GM23338 (cell line): ENCODE measurements around the gene KCNB1. TPM values are rescaled to one million over a fixed set of nuclear protein-coding genes. Genes with fewer than 3 reads are reported as not detected.

ENCODE experiments used
- ATAC-seq: fragments of 200-7000 bp; cut with Tn5 transposase; 3 replicates; pipeline ENCODE4 v1.9.1; 2020
- DNase-seq: peaks from one replicate; pipeline ENCODE4 v3.0.0-alpha.2; 2015; ENCODE audit warnings: low spot score
- H2AFZ ChIP-seq: fragments of 200-600 bp; sonication (generic); 2 replicates; pipeline ENCODE4 v1.8.0; 2016; ENCODE audit warnings: antibody characterized with exemption, mild to moderate bottlenecking, moderate library complexity
- H3F3A ChIP-seq: fragments of 200-600 bp; sonication (generic); replicated peaks from 2 replicates; pipeline ENCODE4 v1.8.0; 2017; ENCODE audit warnings: antibody characterized with exemption, mixed run types, low read depth
- H3K27ac ChIP-seq: fragments of 200-600 bp; sonication (generic); 2 replicates; pipeline ENCODE4 v1.6.1; 2016; ENCODE audit warnings: low read depth
- H3K27me3 ChIP-seq: fragments of 200-600 bp; sonication (generic); 2 replicates; pipeline ENCODE4 v1.8.0; 2016; ENCODE audit warnings: mild to moderate bottlenecking, mixed run types, moderate library complexity; ENCODE audit not compliant: insufficient read depth
- H3K36me3 ChIP-seq: fragments of 200-600 bp; sonication (generic); 2 replicates; pipeline ENCODE4 v1.8.0; 2016; ENCODE audit warnings: mild to moderate bottlenecking; ENCODE audit not compliant: insufficient read depth
- H3K4me1 ChIP-seq: fragments of 200-600 bp; sonication (generic); 2 replicates; pipeline ENCODE4 v1.8.0; 2016; ENCODE audit warnings: mild to moderate bottlenecking, moderate library complexity; ENCODE audit not compliant: insufficient read depth
- H3K4me2 ChIP-seq: fragments of 200-600 bp; sonication (generic); 2 replicates; pipeline ENCODE4 v1.7.1; 2017; ENCODE audit warnings: mixed run types
- H3K4me3 ChIP-seq: fragments of 200-600 bp; sonication (generic); 2 replicates; pipeline ENCODE4 v1.6.1; 2016; ENCODE audit warnings: mixed run types
- H3K79me2 ChIP-seq: fragments of 200-600 bp; sonication (generic); replicated peaks from 2 replicates; pipeline ENCODE4 v1.8.0; 2017; ENCODE audit warnings: mild to moderate bottlenecking; ENCODE audit not compliant: insufficient read depth
- H3K9me2 ChIP-seq: fragments of 200-600 bp; sonication (generic); 2 replicates; pipeline ENCODE4 v1.8.0; 2017; ENCODE audit not compliant: insufficient read depth
- H4K20me1 ChIP-seq: fragments of 200-600 bp; sonication (generic); replicated peaks from 2 replicates; pipeline ENCODE4 v1.8.0; 2017; ENCODE audit warnings: mild to moderate bottlenecking; ENCODE audit not compliant: insufficient read depth
- H3K27ac Mint-ChIP-seq: 2 replicates; pipeline ENCODE4 v1.8.0; 2020; ENCODE audit warnings: inconsistent platforms, mild to moderate bottlenecking, moderate library complexity, mixed read lengths
- H3K27me3 Mint-ChIP-seq: 3 replicates; pipeline ENCODE4 v1.8.0; 2022; ENCODE audit warnings: low read depth, mild to moderate bottlenecking, moderate library complexity, mixed read lengths, inconsistent platforms; ENCODE audit not compliant: insufficient read depth, poor library complexity
- H3K36me3 Mint-ChIP-seq: 3 replicates; pipeline ENCODE4 v1.8.0; 2021; ENCODE audit warnings: low read depth, mild to moderate bottlenecking, inconsistent platforms, moderate library complexity, mixed read lengths
- H3K4me1 Mint-ChIP-seq: 3 replicates; pipeline ENCODE4 v1.8.0; 2020; ENCODE audit warnings: mild to moderate bottlenecking, inconsistent platforms, mixed read lengths
- H3K4me3 Mint-ChIP-seq: 3 replicates; pipeline ENCODE4 v1.8.0; 2021; ENCODE audit warnings: moderate library complexity, mild to moderate bottlenecking, inconsistent platforms, mixed read lengths
- H3K9me3 Mint-ChIP-seq: 3 replicates; pipeline ENCODE4 v1.8.0; 2020; ENCODE audit warnings: moderate library complexity, mild to moderate bottlenecking, inconsistent platforms, mixed read lengths
- EZH2 ChIP-seq: fragments of 200-600 bp; sonication (generic); IDR thresholded peaks from one replicate; pipeline ENCODE4 v1.8.0; 2017; ENCODE audit warnings: antibody characterized with exemption, mild to moderate bottlenecking, low read depth; ENCODE audit not compliant: unreplicated experiment
- EZH2phosphoT487 ChIP-seq: fragments of 200-600 bp; sonication (generic); IDR thresholded peaks from one replicate; pipeline ENCODE4 v1.8.1; 2018; ENCODE audit warnings: antibody characterized with exemption; ENCODE audit not compliant: unreplicated experiment
- JUNB ChIP-seq: IDR thresholded peaks from one replicate; pipeline ENCODE4 v1.6.1; 2016; ENCODE audit warnings: antibody characterized with exemption; ENCODE audit not compliant: unreplicated experiment
- NANOG ChIP-seq: IDR thresholded peaks from 2 replicates; pipeline ENCODE4 v1.6.1; 2016; ENCODE audit warnings: antibody characterized with exemption, borderline replicate concordance
- REST ChIP-seq: IDR thresholded peaks from one replicate; pipeline ENCODE4 v1.6.1; 2018; ENCODE audit warnings: antibody characterized with exemption; ENCODE audit not compliant: unreplicated experiment
- STAT1 ChIP-seq: IDR thresholded peaks from one replicate; pipeline ENCODE4 v1.6.1; 2016; ENCODE audit warnings: antibody characterized with exemption; ENCODE audit not compliant: unreplicated experiment
- ZNF331 ChIP-seq: fragments of 250-450 bp; sonication (Bioruptor Pico); IDR thresholded peaks from 2 replicates; pipeline ENCODE4 v1.5.0; 2020; ENCODE audit warnings: low read depth, mild to moderate bottlenecking, moderate library complexity
- ZNF462 ChIP-seq: fragments of 250-450 bp; sonication (Bioruptor Pico); IDR thresholded peaks from 2 replicates; pipeline ENCODE4 v1.5.0; 2020; ENCODE audit warnings: mild to moderate bottlenecking, moderate library complexity
- polyA plus RNA-seq: library from polyadenylated mRNA; unstranded; fragments of >200 nt; fragmentation: Nextera tagmentation; extraction: Ambion mirVana; gene quantifications from 2 replicates; pipeline ENCODE4 v1.2.1, GENCODE V29; 2016
- total RNA-seq: library from RNA; depleted of rRNA; stranded (reverse); fragments of >200 nt; shearing (Covaris generic); gene quantifications from 2 replicates; pipeline ENCODE4 v1.2.3, GENCODE V29; 2014
- TF ChIP-seq, protein P1 (sequence below): IDR thresholded peaks from 2 replicates; pipeline ENCODE4 v1.6.1; 2016; ENCODE audit warnings: antibody characterized with exemption

The KCNB1 gene
- total and polyA plus RNA-seq, 2 experiments from 2014 or later, result 0.28 to 0.29 TPM

DNA sequence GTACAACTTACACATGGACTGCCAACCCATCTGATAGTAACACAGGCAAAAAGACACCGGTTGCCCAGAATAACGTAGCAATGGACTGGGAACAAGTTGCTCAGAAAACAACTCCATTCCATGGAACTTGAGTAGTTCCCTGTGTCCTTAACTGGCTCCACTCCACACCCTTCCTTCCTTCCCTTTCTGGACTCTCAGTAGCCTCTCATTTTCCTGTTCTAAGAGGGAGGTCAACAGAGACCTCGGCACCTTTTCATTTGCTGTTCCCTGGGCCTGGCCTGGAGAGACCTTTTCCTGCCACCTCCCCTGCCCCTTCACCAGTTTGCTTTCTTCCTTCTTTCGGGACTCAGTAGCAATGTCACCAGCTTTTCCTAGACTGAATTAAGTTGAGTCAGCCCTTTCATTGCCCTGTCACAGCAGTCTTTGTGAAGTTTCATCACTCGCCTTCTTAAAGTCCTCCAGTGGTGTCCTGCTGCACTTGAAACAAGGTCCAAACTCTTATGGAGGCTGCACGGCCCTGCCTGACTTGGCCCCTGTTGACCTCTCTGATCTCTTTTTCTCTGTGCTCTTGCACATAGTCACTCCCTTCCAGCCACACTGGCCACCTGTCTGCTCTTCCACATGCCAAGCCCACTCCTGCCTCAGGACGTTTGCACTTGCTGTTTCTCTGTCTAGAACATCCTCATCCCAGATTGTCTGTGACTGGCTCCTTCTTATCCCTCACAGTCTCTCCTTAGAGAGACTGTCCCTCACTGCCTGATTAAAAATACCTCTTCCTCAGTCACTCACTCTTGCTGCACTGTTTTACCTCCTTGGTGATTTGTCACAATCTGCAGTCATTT, 90.8 kb downstream of the KCNB1 start:
- H3K27ac Mint-ChIP-seq, result no peak overlapping the region
- TF ChIP-seq STAT1 (no peak), NANOG (no peak), ZNF331 (CRISPR knock-in tag) (no peak), JUNB (no peak)

GRCh38 chr20:49389854-49390253, 92.6 kb downstream of the KCNB1 start:
- H3K4me3 Mint-ChIP-seq, result no peak overlapping the region
- 0 out of 3 replicates have a peak, but pooled peaks cover 2% of the 10 kb centered on the region for H3K9me3 Mint-ChIP-seq
- H3K27me3 ChIP-seq, result no peaks in the 10 kb centered on the region
- no peaks in the 10 kb centered on the region; the same call in 2 of the 3 replicates for H3K36me3 Mint-ChIP-seq
- H3K9me2 ChIP-seq, result no peaks in the 10 kb centered on the region
- H3K4me2 ChIP-seq, result no peak overlapping the region
- no peak overlapping the region for H3K27ac ChIP-seq
- H3K79me2 ChIP-seq, result no peaks in the 10 kb centered on the region
- H3K36me3 ChIP-seq, result no peaks in the 10 kb centered on the region
- no peaks in the 10 kb centered on the region for H3K4me1 ChIP-seq
- ATAC-seq (no peak), DNase-seq (no peak)
- H3K4me1 Mint-ChIP-seq, result peaks cover 8% of the 10 kb centered on the region
- H3F3A ChIP-seq, result no peaks in the 10 kb centered on the region
- H4K20me1 ChIP-seq, result no peaks in the 10 kb centered on the region
- H3K27me3 Mint-ChIP-seq, result peaks cover 6% of the 10 kb centered on the region
- no peak overlapping the region for H3K4me3 ChIP-seq
- H3K27ac Mint-ChIP-seq, result no peak overlapping the region
- no peak overlapping the region for H2AFZ ChIP-seq
- TF ChIP-seq, protein P1, sequence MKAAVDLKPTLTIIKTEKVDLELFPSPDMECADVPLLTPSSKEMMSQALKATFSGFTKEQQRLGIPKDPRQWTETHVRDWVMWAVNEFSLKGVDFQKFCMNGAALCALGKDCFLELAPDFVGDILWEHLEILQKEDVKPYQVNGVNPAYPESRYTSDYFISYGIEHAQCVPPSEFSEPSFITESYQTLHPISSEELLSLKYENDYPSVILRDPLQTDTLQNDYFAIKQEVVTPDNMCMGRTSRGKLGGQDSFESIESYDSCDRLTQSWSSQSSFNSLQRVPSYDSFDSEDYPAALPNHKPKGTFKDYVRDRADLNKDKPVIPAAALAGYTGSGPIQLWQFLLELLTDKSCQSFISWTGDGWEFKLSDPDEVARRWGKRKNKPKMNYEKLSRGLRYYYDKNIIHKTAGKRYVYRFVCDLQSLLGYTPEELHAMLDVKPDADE, result no peak
- TF ChIP-seq JUNB (no peak), REST (no peak), EZH2 (no peak), ZNF331 (CRISPR knock-in tag) (no peak), NANOG (no peak), EZH2phosphoT487 (no peak), ZNF462 (no peak), STAT1 (no peak)

More for the DNA sequence above, 90.8 kb downstream of the KCNB1 start:
- no peaks in the 10 kb centered on the region for H3K36me3 ChIP-seq
- Mint-ChIP-seq H3K27me3 (peaks cover 9% of the 10 kb centered on the region), H3K4me1 (peaks cover 2% of the 10 kb centered on the region), H3K36me3 (no peaks in the 10 kb centered on the region; the same call in 2 of the 3 replicates), H3K4me3 (no peak overlapping the region), H3K9me3 (no peaks in the 10 kb centered on the region)
- H2AFZ ChIP-seq, result no peak overlapping the region
- no peaks in the 10 kb centered on the region for H4K20me1 ChIP-seq
- no peaks in the 10 kb centered on the region for H3K27me3 ChIP-seq
- ATAC-seq, result no peak
- no peak overlapping the region for H3K4me2 ChIP-seq
- no peaks in the 10 kb centered on the region for H3K79me2 ChIP-seq
- no peaks in the 10 kb centered on the region for H3K4me1 ChIP-seq
- no peak overlapping the region for H3K27ac ChIP-seq
- DNase-seq, result no peak
- no peaks in the 10 kb centered on the region for H3F3A ChIP-seq
- H3K9me2 ChIP-seq, result no peaks in the 10 kb centered on the region
- no peak overlapping the region for H3K4me3 ChIP-seq
